MM.1S (cell line): ENCODE measurements around the gene ARHGEF26.

Experiments used
- DNase-seq: peaks from one replicate; pipeline ENCODE4 v3.0.0-alpha.2; 2015
- H2AFZ ChIP-seq: fragments of 300-600 bp; sonication (generic); 2 replicates; pipeline ENCODE4 v1.6.0; 2016; ENCODE audit warnings: antibody characterized with exemption, low read length
- H3F3A ChIP-seq: fragments of 300-600 bp; sonication (generic); 2 replicates; pipeline ENCODE4 v1.6.1; 2016; ENCODE audit warnings: mild to moderate bottlenecking, antibody characterized with exemption, low read length, moderate library complexity, mixed read lengths; ENCODE audit not compliant: insufficient read depth
- H3K27ac ChIP-seq: fragments of 300-600 bp; sonication (generic); 2 replicates; pipeline ENCODE4 v1.5.1; 2016; ENCODE audit warnings: mild to moderate bottlenecking, low read length
- H3K27me3 ChIP-seq: fragments of 300-600 bp; sonication (generic); replicated peaks from 2 replicates; pipeline ENCODE4 v1.6.0; 2016; ENCODE audit warnings: low read length; ENCODE audit not compliant: insufficient read depth
- H3K36me3 ChIP-seq: fragments of 300-600 bp; sonication (generic); replicated peaks from 2 replicates; pipeline ENCODE4 v1.6.1; 2016; ENCODE audit warnings: mild to moderate bottlenecking, low read length, mixed read lengths; ENCODE audit not compliant: insufficient read depth
- H3K4me1 ChIP-seq: fragments of 300-600 bp; sonication (generic); 2 replicates; pipeline ENCODE4 v1.6.1; 2016; ENCODE audit warnings: low read length, mixed read lengths
- H3K4me2 ChIP-seq: fragments of 300-600 bp; sonication (generic); 2 replicates; pipeline ENCODE4 v1.6.0; 2016; ENCODE audit warnings: low read depth, low read length
- H3K4me3 ChIP-seq: fragments of 300-600 bp; sonication (generic); 2 replicates; pipeline ENCODE4 v1.5.1; 2016; ENCODE audit warnings: low read length, mixed read lengths
- H3K79me2 ChIP-seq: fragments of 300-600 bp; sonication (generic); 2 replicates; pipeline ENCODE4 v1.6.1; 2016; ENCODE audit warnings: mixed run types, low read length, mixed read lengths
- H3K9ac ChIP-seq: fragments of 300-600 bp; sonication (generic); 2 replicates; pipeline ENCODE4 v1.6.1; 2016; ENCODE audit warnings: low read length, mixed read lengths
- H3K9me2 ChIP-seq: fragments of 300-600 bp; sonication (generic); replicated peaks from 2 replicates; pipeline ENCODE4 v1.6.1; 2016; ENCODE audit warnings: mild to moderate bottlenecking, low read length, mixed read lengths; ENCODE audit not compliant: insufficient read depth
- H3K9me3 ChIP-seq: fragments of 300-600 bp; sonication (generic); replicated peaks from 2 replicates; pipeline ENCODE4 v1.6.1; 2016; ENCODE audit warnings: mild to moderate bottlenecking, low read length, mixed read lengths; ENCODE audit not compliant: insufficient read depth
- H4K20me1 ChIP-seq: fragments of 300-600 bp; sonication (generic); 2 replicates; pipeline ENCODE4 v1.6.1; 2016; ENCODE audit warnings: mild to moderate bottlenecking, low read length, moderate library complexity, mixed read lengths; ENCODE audit not compliant: insufficient read depth
- CTCF ChIP-seq: fragments of 300-600 bp; sonication (generic); IDR thresholded peaks from 2 replicates; pipeline ENCODE4 v1.5.1; 2016; ENCODE audit warnings: antibody characterized with exemption, low read length, mixed read lengths
- EZH2 ChIP-seq: fragments of 300-600 bp; sonication (generic); optimal IDR thresholded peaks from 2 replicates; pipeline ENCODE3; 2017; ENCODE audit warnings: low read depth, mild to moderate bottlenecking, antibody characterized with exemption, low read length, mixed read lengths
- EZH2phosphoT487 ChIP-seq: fragments of 300-600 bp; sonication (generic); IDR thresholded peaks from 2 replicates; pipeline ENCODE4 v1.6.1; 2018; ENCODE audit warnings: antibody characterized with exemption, low read length

Gene ARHGEF26

GRCh38 chr3:154130540-154130939 is 9.3 kb downstream of the ARHGEF26 start:
- no peaks in the 10 kb centered on the region for H4K20me1 ChIP-seq

GRCh38 chr3:154131830-154132229 is 10.6 kb downstream of the ARHGEF26 start:
- Histone ChIP-seq H3K4me2 (no peak overlapping the region), H3K79me2 (no peaks in the 10 kb centered on the region), H4K20me1 (no peaks in the 10 kb centered on the region), H3K27ac (no peak overlapping the region), H3K9me2 (no peaks in the 10 kb centered on the region), H3K4me1 (no peaks in the 10 kb centered on the region), H3K9ac (no peak overlapping the region), H3F3A (no peaks in the 10 kb centered on the region), H3K4me3 (no peak overlapping the region), H3K36me3 (no peaks in the 10 kb centered on the region), H3K9me3 (no peaks in the 10 kb centered on the region), H3K27me3 (no peaks in the 10 kb centered on the region), H2AFZ (no peak overlapping the region)
- TF ChIP-seq EZH2 (no peak), EZH2phosphoT487 (no peak), CTCF (no peak)
- DNase-seq = no peak

More at GRCh38 chr3:154130540-154130939, 9.3 kb downstream of the ARHGEF26 start:
- Histone ChIP-seq H3K9me2 (no peaks in the 10 kb centered on the region), H3K79me2 (no peaks in the 10 kb centered on the region), H3K36me3 (no peaks in the 10 kb centered on the region), H3K27ac (no peak overlapping the region), H3K9ac (no peak overlapping the region), H3K9me3 (no peaks in the 10 kb centered on the region), H2AFZ (no peak overlapping the region), H3K27me3 (no peaks in the 10 kb centered on the region), H3K4me3 (no peak overlapping the region), H3K4me2 (no peak overlapping the region), H3F3A (no peaks in the 10 kb centered on the region), H3K4me1 (no peaks in the 10 kb centered on the region)
- no peak for TF ChIP-seq EZH2phosphoT487
- TF ChIP-seq EZH2 = no peak
- DNase-seq = no peak

GRCh38 chr3:154132777-154133375 is 11.7 kb downstream of the ARHGEF26 start:
- Histone ChIP-seq H3K4me3 (no peak overlapping the region), H3K4me1 (no peaks in the 10 kb centered on the region), H3K9me3 (no peaks in the 10 kb centered on the region), H4K20me1 (no peaks in the 10 kb centered on the region), H3K9me2 (no peaks in the 10 kb centered on the region), H3K27ac (no peak overlapping the region), H3F3A (no peaks in the 10 kb centered on the region), H3K4me2 (no peak overlapping the region), H3K79me2 (no peaks in the 10 kb centered on the region), H3K36me3 (no peaks in the 10 kb centered on the region), H3K9ac (no peak overlapping the region), H3K27me3 (no peaks in the 10 kb centered on the region), H2AFZ (no peak overlapping the region)
- no peak for DNase-seq
- TF ChIP-seq EZH2 (no peak), CTCF (no peak), EZH2phosphoT487 (no peak)

- DNase-seq = no peak
- no peaks in the 10 kb centered on the region for H3K36me3 ChIP-seq
Observed at GRCh38 chr3:154135511-154136173, 14.5 kb downstream of the ARHGEF26 start.

More at GRCh38 chr3:154135511-154136173, 14.5 kb downstream of the ARHGEF26 start:
- Histone ChIP-seq H3K9me2 (no peaks in the 10 kb centered on the region), H3K9ac (no peak overlapping the region), H2AFZ (no peak overlapping the region), H3K4me3 (no peak overlapping the region), H3K9me3 (no peaks in the 10 kb centered on the region), H4K20me1 (no peaks in the 10 kb centered on the region), H3K4me1 (no peaks in the 10 kb centered on the region), H3K79me2 (no peaks in the 10 kb centered on the region), H3K27ac (no peak overlapping the region), H3F3A (no peaks in the 10 kb centered on the region), H3K4me2 (no peak overlapping the region), H3K27me3 (no peaks in the 10 kb centered on the region)
- TF ChIP-seq EZH2phosphoT487 = no peak
